MV-4-11 (cell line): ENCODE results near the gene JAZF1.

Experiments
- DNase-seq: peaks from one replicate; lab custom pipeline; 2025; lab: John Stamatoyannopoulos, UW

JAZF1 gene

DNA sequence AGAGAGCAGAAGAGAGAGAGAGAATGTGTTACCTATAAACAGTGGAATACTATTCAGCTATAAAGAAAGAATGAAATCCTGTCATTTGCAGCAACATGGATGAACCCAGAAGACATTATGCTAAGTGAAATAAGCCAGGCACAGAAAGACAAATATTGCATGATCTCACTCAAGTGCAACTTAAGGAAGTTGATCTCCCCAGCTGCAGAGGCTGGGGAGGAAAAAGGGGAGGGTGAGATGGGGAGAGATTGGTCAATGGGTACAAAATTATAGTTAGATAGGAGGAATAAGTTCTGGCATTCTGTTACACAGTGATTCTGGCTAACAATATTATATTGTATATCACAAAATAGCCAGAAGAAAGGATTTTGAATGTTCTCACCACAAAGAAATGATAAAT, 11.2 kb upstream of the JAZF1 start:
- DNase-seq: peak; percentile 5

DNA sequence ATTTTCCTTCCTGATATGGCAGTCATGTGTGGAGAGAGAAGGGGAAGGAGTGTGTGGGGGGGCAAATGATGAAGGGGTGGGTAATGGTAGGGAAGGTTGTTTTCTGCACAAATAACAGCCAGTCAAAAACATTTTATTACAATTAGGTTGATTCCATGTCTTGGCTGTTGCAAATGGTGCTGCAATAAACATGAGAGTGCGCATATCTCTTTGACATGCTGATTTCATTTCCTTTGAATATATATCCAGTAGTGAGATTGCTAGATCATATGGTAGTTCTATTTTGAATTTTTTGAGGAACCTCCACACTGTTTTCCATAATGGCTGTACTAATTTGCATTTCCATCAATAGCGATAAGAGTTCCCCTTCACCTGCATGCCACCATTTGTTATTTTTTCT, 10.6 kb upstream of the JAZF1 start:
- DNase-seq: no peak

DNA sequence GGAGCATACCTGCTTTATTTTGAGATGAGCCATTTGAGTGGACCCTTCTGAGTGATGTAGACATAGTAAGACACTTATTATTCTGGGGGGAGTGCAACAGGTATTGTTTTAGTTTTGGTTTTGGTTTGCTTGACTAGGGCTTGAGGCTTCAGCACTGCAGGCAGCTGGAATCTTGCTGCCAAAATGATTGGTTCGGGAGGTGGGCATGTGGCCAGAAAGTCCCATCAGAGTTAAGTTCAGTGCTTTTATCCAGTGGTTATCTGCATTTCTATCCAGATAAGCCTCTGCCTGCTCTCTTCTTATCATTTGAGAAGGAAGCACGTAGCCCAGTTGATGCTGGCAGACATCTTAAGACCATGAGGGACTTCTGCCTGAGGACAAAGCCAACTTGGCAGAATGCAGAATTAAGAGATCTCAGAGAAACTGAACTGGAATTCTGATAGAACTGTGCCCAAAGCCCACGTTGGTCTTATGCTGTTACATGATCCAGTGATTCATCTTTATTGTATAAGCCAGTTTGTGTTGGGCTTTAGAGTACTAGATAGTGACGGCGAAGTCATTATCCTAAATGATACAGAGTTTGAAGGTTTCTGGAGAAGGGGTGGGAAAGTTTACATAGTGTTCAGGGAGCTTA, 9.6 kb upstream of the JAZF1 start:
- no peak for DNase-seq

DNA sequence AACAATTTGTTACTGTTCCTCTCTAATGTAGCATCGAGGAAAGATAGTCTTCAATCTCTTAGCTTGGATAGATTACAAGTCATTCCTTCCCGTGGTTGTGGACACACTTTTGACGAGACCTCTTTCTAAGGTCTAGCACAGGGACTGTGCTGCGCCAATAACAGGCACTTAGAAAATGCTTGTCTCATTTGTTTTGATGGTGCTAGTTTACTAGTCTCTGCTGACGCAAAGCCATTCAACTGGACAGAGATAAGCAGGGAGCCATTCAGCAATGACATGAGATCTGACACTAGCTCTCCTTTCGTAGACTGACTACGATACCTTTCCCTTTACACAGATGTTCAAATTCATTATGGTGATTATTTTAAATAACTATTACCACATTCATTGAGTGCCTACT, 6.4 kb upstream of the JAZF1 start:
- no peak for DNase-seq

DNA sequence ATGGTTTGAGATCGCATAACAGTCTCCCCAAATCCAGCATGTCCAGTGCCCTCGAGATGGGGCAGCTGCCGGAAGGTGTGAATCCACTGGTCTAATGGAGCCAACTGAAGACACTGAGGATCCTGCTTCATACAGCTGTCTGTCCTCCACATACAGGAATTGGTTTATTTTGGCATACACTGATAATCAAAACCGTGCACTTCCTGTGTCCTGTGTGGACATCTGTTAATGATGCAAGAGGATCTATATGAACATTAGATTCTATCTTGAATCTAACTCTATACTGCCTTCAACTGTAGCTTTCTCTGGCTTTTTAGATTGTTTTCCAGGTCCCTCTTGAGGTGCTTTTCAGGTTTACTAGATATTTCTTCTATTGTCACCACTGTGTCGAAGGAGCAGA, 3.0 kb upstream of the JAZF1 start:
- DNase-seq: no peak

DNA sequence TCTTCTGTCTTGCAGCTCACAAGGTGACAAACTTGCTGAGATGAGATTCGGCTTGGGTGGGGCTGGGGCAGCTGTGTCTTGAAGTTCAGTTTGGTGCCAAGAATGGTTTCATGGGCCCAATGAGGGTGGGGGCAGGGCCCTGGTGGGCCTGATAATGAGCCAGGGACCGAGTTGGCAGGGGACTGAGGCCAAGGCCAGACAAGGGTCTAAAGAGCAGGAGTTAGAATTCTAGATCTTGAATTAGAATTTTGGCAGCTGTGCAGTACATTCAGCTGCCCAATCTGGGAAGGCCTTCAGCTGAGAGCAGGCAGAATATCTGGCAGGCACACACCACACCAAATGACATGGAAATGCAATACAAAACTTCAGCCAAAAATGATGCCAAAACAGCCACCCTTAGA, 1.5 kb upstream of the JAZF1 start:
- no peak for DNase-seq

DNA sequence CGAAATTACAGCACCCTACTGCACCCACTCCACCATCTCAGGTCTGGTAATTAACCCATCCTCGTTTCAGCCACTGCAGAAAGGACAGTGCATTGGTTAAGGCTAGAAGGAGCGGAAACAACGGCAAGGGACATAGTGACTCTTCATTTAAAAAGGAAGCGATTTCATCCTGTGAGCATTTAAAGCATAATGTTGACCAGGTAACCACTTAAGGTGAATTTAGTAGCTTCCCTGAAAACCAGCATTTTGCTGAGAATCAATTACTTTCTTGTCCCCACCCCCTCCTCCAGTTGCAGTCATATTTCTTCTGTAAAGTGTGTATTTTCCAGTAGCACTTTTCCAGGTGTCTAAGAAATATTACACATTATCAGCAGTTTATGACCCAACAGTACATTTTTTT, 821 bp upstream of the JAZF1 start:
- no peak for DNase-seq

DNA sequence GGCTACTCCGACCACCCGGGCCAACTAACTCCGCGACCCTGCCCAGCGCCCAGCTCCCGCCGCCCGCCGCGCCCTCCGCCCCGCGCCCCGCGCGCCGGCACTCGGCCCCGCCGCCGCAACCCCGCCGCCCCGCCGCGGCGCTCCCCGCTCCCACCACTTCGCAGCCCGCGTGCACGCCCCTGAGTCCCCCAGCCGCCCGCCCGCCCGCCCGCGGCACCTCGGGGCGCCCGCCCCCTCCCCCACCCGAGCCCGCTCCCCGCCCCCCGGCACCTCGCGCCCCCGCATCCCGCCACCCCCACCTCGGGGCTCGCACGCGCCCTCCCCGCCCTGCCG, 598 bp downstream of the JAZF1 start:
- DNase-seq: no peak

DNA sequence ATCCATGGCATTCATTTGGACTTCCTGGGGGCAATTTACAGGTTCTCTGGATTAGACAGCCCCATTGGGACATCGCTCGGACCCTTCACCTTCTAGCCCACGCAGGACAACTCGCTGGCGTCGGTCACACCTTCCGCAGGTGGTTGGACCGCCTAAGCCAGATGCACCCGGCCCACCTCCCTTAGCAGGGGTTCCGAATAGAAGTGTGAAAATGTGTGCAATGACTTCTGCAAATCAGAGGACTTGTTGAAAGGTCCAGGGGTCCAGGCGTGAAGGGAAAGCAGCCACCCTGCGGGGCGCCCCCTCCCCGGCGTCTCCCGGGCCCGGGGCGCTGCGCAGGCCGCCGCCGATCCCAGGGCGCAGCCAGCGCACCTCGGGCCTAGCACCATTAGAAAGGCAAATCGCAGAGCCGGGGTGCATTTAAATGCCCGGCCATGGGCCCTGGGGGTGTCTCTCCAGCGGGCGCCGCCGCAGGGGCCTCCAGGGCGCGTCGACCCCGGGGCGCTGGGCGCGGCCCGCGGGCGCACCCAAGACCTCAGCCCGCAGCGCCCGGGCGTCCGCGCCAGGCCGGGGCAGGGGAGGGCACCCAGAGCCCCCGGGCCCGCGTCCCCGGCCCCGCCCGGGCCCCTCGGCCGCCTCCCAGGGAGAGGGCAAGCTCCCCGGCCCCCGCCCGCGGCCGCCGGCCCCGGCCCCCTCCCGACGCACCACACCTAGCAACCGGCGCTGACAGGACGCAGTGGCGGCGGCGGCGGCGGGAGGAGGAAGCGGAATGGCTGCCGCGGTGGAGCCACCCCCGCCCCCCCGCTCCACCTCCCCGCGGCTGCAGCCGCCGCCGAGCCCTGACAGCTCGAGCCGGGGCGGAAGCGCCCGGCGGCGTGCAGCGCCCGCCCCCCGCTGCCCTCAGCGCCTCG, 1.2 kb downstream of the JAZF1 start:
- DNase-seq: peak; percentile 30

DNA sequence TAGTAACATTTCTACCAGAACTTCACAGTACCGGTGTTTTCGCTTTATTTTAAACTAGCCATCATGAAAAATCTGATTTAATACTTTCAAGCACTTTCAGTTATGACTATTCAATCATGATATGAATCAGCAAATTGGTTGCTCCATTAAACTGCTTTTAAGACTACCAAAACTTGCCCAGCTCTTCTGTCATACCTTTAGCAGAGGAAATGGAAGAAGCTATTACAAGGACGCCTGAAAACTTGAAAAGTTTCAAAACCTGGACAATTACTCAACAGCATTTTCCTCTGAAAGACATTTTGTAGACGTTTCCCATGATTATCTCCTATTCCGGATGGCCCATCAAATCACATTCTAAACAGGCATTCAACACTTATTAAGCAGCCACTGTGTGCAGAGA, 2.0 kb downstream of the JAZF1 start:
- DNase-seq: no peak

DNA sequence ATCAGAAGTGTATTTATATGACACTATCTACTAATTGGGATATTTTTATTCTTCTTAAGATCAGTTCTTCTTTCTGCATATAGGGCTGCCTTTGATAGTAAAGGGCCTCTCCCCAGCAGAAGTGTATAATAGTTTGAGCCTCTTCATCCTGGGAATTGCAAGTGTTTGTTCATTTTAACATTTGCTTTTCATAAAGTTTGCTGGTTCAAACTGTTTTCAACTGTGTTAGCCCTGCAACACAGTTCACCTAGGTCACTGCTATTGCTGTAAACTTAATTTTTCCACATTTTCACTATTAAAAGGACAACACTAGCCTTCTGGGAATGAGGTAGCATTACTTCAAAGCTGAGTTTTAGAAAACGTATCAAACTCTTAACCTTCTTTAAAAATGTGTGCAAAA, 2.8 kb downstream of the JAZF1 start:
- DNase-seq: no peak

DNA sequence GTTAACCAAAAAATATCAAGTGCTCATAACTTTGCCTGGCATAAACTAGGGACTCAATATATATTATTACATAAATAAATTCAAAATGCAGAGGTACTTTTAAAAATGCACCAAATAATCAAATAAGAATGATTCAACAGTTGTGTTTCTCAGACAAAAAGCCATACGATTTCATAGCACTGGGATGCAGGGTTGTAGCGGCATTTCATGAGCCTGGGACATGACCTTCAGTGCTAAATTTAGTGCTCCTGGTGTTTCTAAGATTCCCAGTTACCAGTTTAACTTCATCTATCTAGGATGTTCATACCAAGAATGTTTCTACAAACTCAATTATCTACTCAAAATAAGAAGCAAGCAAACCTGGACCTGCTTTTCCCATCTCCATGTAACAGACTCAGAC, 4.0 kb downstream of the JAZF1 start:
- no peak for DNase-seq

DNA sequence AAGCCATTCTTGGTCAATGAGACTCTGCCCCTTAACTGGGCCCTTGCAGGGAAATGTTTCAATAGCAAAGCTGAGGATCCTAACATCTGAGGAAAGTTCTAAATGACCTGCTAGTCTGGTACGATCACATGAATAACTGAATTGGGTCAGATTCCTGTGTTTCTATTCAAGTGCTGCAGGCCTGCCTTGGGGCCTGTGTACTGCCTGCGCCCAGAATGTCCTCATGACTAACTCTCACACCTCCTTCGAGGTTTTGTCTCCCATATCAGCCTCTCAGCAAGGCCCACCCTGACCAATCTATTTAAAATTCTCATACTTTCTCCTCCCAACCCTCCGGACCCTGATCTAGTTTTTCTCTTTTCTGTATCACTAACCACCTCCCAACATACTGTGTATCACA, 4.4 kb downstream of the JAZF1 start:
- DNase-seq: no peak

DNA sequence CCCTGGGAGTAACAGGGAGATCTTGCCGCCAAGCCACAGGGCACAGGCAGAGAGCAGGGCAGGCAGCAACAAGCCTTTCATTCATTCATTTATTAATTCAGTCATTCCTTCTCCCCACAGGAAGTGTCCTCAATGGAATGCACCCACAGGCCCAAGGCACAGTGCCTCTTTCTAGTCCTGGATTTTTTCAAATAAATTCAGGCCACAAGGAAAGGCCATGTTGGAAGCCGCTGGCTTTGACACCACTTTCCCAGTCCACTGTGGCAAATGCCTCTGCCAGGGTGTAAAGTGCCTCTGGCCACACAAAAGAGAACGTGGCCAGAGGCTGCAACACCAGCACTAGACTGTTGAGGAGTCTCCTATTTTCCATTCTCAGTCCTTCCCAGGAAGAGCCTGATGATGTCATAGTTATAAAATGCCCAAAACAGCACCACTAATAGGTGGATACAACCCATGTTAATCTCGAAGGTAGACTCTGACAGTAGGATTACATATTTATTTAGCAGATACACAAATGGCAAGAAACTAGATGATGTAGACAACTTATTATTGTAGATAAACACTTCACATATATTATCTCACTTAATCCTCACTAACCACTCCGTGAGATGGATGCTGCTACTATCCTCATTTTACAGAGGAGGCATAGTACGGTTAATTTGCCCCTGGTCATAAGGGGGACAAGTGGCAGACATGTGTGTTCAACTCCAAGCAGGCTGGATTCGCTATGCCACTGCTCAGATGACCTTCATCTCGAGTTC, 5.5 kb downstream of the JAZF1 start:
- no peak for DNase-seq

DNA sequence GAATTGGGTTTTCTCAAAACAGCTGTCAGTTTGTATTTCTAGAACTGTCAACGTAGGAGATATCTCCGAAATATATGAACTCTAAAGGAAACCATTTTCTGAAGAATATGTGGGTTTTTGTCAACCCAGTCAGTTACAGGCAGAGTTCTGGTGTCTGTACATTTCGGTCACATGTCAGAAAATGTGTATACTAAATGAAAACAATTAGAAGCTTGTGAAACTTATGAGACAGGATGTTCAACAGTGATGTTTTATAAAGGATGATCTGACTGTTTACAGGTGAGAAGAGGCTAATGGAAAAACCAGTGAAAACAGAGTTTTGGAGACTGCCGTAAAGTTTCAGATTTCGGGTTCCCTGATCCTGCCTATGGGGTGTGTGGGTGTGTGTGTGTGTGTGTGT, 6.2 kb downstream of the JAZF1 start:
- DNase-seq: no peak

DNA sequence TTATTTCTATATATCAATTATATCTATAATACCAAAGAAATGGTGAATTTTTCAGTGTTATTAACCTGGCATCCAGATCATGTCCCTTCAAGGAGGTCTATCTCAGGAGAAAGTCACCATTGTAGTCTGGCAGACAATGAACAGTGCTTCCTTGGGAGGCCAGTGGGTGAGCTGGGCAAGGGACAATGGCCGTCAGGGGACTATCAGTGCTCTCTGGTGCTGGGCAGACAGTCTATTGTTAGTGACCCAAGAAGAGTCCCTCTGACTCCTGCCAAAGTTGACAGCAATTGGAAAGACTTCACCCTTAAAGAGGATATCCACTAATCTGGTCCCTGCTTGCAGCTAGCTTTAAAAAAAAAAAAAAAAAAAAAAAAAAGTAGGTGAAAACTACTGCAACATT, 7.1 kb downstream of the JAZF1 start:
- no peak for DNase-seq

DNA sequence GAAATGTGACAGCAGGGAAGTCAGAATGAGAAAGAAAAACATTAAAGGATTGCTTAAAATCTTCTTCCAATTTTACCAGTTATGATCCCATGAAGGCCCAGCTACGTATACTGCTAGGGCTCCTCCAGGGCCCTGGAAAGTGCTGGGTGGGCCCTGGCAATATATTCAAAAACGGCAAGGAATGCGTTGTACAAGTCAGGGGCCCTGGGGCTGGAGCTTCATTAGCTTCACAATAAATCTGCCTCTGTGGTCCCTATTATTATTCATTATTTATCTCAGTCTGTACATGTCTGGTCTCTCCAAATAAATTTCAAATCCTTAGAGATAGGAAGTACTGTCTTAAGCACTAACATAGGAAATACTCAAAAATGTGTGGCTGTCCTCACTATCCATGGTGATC, 7.6 kb downstream of the JAZF1 start:
- DNase-seq: no peak

DNA sequence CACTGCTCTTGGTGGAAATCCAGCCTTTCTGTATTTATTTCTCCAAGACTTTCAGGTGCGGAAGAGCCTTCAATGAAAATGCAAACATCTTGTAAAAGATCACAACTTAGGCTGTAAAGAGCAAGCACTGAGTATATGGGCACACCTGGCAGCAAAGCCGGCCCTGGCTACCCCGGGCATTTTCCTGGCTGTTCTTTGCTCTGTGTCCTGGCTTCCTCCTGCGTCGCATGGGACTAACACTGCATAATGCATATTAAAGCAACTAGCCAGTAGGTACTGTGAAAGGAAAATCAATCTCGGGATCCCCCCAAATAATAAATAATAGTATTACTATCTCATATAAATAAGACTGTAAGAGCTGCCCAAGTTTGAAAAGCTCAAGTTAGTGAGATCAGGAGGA, 9.9 kb downstream of the JAZF1 start:
- DNase-seq: no peak

DNA sequence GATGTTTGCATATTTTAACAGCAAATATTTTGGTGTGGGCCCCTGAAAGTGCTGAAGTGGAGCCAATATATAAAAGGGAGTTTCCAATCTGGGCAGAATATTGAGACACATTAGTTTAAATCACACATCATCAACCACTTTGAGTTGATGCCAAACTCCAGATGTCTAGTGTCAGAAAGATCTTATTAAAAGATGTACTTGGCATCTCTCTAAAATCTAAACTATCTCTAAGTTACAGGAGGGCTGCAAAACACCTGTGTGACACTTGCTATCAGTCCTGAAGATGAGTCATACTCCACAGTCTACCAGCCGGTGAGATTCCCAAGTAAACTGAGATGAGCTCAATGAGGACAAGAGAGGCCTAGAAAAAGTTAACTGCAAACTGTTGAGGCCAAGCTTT, 11.4 kb downstream of the JAZF1 start:
- no peak for DNase-seq

DNA sequence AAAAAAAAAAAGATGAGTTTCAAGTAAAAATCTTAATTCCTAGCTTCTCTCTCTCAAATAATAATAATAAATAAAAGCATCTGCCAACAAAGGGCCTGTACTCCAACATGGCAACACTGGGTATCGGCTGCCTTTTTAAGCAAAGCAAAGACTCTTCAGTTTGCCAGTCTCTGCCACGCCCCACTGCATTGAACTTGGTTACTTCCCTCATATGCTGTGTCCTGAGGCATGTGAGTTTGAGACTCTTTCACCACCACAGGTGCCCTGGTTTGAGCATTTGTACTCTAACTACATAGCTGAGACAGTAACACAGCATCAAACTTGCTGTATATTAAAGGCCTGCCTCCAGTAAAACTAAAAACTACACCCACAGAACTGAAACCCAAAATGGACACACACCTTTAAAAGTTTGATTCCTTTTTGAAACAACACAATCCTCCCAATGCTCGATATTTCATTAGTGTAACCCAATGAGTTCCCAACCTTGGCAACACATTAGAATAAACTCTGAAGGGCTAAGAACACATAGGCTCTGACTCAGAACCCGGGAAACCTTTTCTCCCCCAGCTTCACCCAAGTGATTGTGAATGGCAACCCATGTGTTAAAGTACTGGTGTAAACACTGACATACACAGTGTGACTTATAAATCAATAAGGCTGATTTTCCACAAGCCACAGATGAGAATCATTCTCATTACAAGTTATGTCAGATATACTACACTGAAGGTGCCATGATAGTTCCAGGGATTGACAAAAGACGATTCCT, 12.0 kb downstream of the JAZF1 start:
- no peak for DNase-seq

DNA sequence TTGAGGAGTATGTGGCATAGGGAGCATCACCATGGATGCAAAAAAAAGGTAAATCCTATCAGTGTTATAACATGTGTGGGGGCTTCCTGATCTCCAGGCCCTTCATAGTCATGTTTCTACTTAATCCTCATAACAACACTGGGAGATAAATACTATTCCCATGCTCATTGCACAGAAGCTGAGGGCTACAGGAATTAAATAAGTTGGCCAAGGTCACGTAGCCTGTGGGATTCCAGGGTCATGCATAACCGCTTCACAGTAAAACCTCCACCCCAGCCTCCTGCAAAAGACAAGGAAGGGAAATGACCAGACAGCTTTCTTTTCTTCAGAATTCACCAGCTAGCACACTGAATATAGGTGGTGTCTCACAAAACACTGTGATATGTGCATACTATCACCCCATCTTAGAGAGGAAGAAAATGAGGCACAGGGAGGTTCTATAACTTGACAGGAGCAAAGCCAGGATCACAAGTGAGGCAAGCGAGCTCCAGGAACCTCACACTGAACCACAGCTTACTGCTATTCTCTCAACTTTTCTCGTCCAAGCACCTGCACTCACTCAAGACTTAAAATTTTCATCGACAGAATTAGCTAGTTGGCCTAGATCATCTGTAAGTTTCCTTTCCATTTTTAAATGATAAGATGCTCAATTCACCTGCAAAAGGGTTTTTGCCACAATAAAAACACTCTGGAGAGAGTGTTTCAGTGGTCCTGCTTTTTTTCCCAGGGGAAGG, 13.4 kb downstream of the JAZF1 start:
- no peak for DNase-seq
